Amniotic epithelial cell (primary cell): Measurements from ENCODE around the gene CBARP.
A peak's percentile ranks its signal among the peaks of the same experiment; 100 is the strongest.
"Not testable (repeated sequence)": the region's sequence is repeated elsewhere in the genome, so short reads cannot be mapped to it uniquely, and the experiment has no call there.

Experiments used
- DNase-seq: peaks from one replicate; pipeline ENCODE4 v3.0.0-alpha.2; 2010; ENCODE audit warnings: low read depth

Gene CBARP

GRCh38 chr19:1210227-1210538, 27.6 kb downstream of the CBARP start:
- no peak for DNase-seq

- DNase-seq: peak; percentile 47
These were observed 29.0 kb downstream of the CBARP start for GRCh38 chr19:1208830-1209229.

DNA sequence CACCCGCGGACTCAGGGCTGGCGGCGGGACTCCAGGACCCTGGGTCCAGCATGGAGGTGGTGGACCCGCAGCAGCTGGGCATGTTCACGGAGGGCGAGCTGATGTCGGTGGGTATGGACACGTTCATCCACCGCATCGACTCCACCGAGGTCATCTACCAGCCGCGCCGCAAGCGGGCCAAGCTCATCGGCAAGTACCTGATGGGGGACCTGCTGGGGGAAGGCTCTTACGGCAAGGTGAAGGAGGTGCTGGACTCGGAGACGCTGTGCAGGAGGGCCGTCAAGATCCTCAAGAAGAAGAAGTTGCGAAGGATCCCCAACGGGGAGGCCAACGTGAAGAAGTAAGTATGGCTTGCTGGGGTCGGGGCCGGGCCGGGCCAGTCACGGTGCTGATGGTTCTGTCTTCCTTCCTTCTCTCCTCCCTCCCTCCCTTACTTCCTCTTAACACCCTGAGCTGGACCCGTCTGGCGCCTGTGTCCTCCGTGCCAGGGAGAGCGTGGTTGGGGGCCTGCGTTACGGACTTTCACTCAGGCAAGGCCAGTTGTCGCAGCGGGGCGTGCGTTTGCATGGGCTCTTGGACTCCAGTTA, 30.8 kb downstream of the CBARP start:
- DNase-seq: peak; percentile 26

- DNase-seq: no peak
These were observed 31.5 kb downstream of the CBARP start for GRCh38 chr19:1206150-1206863.

GRCh38 chr19:1205114-1206099, 32.4 kb downstream of the CBARP start, which contains the start of gene STK11:
STK11 (plus strand) TSS chr19:1205778; CDS start chr19:1206914, 1,136 bp downstream.
- peak; percentile 94 for DNase-seq

- DNase-seq: not testable (repeated sequence)
These were observed 37.2 kb downstream of the CBARP start for GRCh38 chr19:1200614-1201013.

- no peak for DNase-seq
These were observed 38.3 kb downstream of the CBARP start for GRCh38 chr19:1199531-1199930.

DNA sequence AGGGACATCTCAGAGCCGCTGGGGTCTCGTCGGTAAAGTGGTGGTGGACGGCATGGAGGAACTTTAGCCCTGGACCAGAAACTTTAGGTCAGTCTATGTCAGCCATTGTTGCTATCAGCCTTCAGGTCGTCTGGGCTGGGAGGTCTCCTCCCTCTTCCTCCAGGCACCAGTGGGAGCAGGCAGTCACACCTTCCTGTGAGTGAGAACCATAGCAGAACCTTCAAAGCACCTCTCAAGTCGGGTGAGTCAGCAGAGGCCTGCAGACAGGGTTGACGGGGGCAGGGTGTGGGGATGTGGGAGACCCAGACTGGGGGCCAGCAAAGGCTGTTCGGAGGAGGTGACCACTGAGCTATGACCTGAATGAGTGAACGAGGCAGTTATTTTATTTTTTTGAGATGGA, 48.4 kb downstream of the CBARP start:
- peak; percentile 79 for DNase-seq

DNA sequence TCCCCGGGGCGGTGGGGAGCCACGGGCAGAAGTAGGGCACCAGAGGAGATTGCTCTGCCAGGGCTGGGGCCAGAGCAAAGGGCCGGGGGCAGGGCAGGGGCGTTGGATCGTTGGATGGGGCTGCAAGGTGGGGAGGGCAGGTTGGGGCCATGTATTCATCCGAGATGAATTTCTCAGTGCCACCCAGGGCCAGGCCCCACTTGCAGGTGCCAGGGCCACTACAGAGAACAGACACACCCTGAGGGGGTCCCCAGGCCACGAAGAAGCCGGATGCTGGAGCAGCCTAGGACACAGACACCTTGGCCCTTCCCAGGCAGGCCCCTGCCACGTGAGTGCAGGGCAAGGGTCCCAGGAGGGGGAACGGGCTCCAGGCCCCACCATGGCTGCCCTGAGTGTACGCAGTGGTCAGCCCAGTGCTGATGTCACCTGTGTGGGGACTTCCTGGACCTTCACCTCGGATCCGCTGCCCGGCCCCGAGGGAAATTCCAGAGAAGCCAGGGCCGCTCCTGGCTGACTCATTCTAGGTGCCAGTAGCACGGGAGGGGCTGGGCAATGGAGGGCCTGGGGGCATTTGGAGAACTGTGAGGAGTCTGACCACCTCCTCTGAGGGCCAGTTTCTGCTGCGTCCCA, 54.1 kb downstream of the CBARP start:
- DNase-seq: no peak

- DNase-seq: no peak
These were observed 55.1 kb downstream of the CBARP start for GRCh38 chr19:1182727-1183126.

DNA sequence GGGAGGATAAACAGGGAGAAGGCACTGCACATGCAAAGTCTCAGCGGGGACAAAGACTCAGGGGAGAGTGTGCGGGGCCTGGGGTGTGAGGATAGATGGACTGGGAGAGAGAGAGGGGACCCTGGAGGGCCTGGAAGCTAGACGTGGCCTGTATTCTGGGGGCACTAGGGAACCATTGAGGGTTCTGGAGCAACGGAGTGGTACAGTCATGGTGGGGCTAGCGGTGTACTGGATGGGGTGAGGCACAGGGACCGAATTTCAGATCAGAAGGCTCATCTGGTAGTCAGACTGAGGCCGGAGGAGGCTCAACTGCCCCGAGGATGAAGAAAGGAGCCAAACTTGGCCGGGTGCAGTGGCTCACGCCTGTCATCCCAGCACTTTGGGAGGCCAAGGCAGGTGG, 55.7 kb downstream of the CBARP start:
- no peak for DNase-seq

GRCh38 chr19:1181606-1182005, 56.2 kb downstream of the CBARP start:
- DNase-seq: no peak
